Uterus (tissue), 4 donors: ENCODE results near the gene CORIN. TPM values are rescaled to one million over a fixed set of nuclear protein-coding genes. Genes with fewer than 3 reads are reported as not detected.

Experiments
- DNase-seq, 2 donors: peaks; one replicate each; pipeline ENCODE4 v3.0.0-alpha.2; 2019 to 2020
- H3K27ac ChIP-seq, 2 donors: fragments of 200-600 bp; sonication (generic); 1 replicate in 1 of 2; 2 replicates in 1 of 2; pipeline ENCODE4 v1.5.1; 2016 to 2018
- H3K27me3 ChIP-seq, 2 donors: fragments of 200-600 bp; sonication (generic); one replicate each; pipeline ENCODE4 v1.5.1; 2018 to 2019; ENCODE audit warnings: control low read depth in 1 of 2
- H3K36me3 ChIP-seq, 2 donors: fragments of 200-600 bp; sonication (generic); one replicate each; pipeline ENCODE4 v1.5.1; 2019; ENCODE audit warnings: control low read depth in 1 of 2
- H3K4me1 ChIP-seq, 2 donors: fragments of 200-600 bp; sonication (generic); one replicate each; pipeline ENCODE4 v1.5.1; 2018 to 2019; ENCODE audit warnings: control low read depth in 1 of 2
- H3K4me3 ChIP-seq, 2 donors: fragments of 200-600 bp; sonication (generic); 1 replicate in 1 of 2; 2 replicates in 1 of 2; pipeline ENCODE4 v1.5.1; 2018 to 2019; ENCODE audit warnings: mild to moderate bottlenecking in 1 of 2
- H3K9me3 ChIP-seq, 2 donors: fragments of 200-600 bp; sonication (generic); one replicate each; pipeline ENCODE4 v1.5.1; 2019; ENCODE audit warnings: control low read depth in 1 of 2
- CTCF ChIP-seq, 4 experiments: fragments of 200-600 bp in 2 of 4; fragments of 450-650 bp in 2 of 4; sonication (generic) in 2 of 4; IDR thresholded peaks; one replicate each; pipeline ENCODE4 v1.5.1; 2016 to 2019; ENCODE audit warnings: antibody characterized with exemption in 4 of 4, mild to moderate bottlenecking in 2 of 4, moderate library complexity in 1 of 4
- POLR2A ChIP-seq, 2 donors: fragments of 450-650 bp; IDR thresholded peaks; one replicate each; pipeline ENCODE4 v1.6.1; 2016; ENCODE audit warnings: antibody characterized with exemption in 2 of 2, mild to moderate bottlenecking in 1 of 2, moderate library complexity in 1 of 2
- intact Hi-C: fragments of 100-400 bp; cut with DNase I; formaldehyde crosslinking; loops from one replicate; pipeline ENCODE4 v1.15.1; 2023; ENCODE audit warnings: low total_unique reads
- total RNA-seq, 4 donors: library from RNA; depleted of rRNA in 3 of 4; stranded (reverse); fragments of >200 nt in 3 of 4; gene quantifications; one replicate each; pipeline versions ENCODE4 v1.1.0 to v1.2.4, GENCODE V29; 2014 to 2023
- donor health status: DM: yes; HTN: yes; CAD: no.

The CORIN gene
- total RNA-seq, 4 donors from 2014 or later: 4.8 to 8.5 (median 6.4) TPM

GRCh38 chr4:47790105-47790504, 47.8 kb downstream of the CORIN start:
- TF ChIP-seq CTCF (IDR thresholded peaks at IDR 0.05) (no peak), POLR2A (IDR thresholded peaks at IDR 0.05) (no peak)
- Histone ChIP-seq H3K9me3 (no peaks in the 10 kb centered on the region), H3K4me1 (no peaks in the 10 kb centered on the region), H3K36me3 (no peaks in the 10 kb centered on the region), H3K27me3 (no peaks in the 10 kb centered on the region), H3K4me3 (no peak overlapping the region), H3K27ac (no peak overlapping the region)
- DNase-seq: no peak
- intact Hi-C loops: no loop called here

GRCh38 chr4:47788126-47788525, 49.7 kb downstream of the CORIN start:
- intact Hi-C loops: no loop called here
- Histone ChIP-seq H3K4me3 (no peak overlapping the region), H3K27ac (no peak overlapping the region), H3K36me3 (no peaks in the 10 kb centered on the region), H3K4me1 (no peaks in the 10 kb centered on the region), H3K9me3 (no peaks in the 10 kb centered on the region), H3K27me3 (no peaks in the 10 kb centered on the region)
- DNase-seq: no peak
- TF ChIP-seq CTCF (IDR thresholded peaks at IDR 0.05): no peak
- no peak for TF ChIP-seq POLR2A (IDR thresholded peaks at IDR 0.05)

DNA sequence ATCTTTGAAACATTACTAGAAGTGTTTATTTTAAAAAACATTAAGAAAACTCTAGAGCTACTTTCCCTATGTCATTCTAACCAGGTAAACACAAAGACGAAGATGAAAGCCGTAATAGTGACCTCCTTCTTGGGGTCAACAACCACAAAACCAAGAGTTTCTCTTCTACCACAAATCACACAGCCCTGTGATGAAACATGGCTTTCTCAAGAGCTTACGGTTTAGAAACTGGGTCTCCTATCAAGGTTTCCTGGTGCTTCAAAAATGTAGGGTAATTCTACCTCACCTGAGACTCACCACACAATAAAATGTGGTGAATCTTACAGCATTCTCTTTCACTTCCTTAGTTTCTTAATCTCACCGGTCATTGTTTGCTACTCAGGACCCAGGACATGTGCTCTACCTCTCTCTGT, 50.9 kb downstream of the CORIN start:
- H3K4me3 ChIP-seq: no peak overlapping the region
- no peaks in the 10 kb centered on the region for H3K36me3 ChIP-seq
- TF ChIP-seq CTCF (IDR thresholded peaks at IDR 0.05): no peak
- TF ChIP-seq POLR2A (IDR thresholded peaks at IDR 0.05): no peak
- no peaks in the 10 kb centered on the region for H3K27me3 ChIP-seq
- intact Hi-C loops: no loop called here
- H3K9me3 ChIP-seq: no peaks in the 10 kb centered on the region
- no peak for DNase-seq
- no peaks in the 10 kb centered on the region for H3K4me1 ChIP-seq
- H3K27ac ChIP-seq: no peak overlapping the region

- Histone ChIP-seq H3K4me1 (no peaks in the 10 kb centered on the region), H3K27ac (no peak overlapping the region), H3K4me3 (no peak overlapping the region), H3K9me3 (no peaks in the 10 kb centered on the region), H3K27me3 (no peaks in the 10 kb centered on the region), H3K36me3 (no peaks in the 10 kb centered on the region)
- intact Hi-C loops: no loop called here
- TF ChIP-seq POLR2A (IDR thresholded peaks at IDR 0.05) (no peak), CTCF (IDR thresholded peaks at IDR 0.05) (no peak)
- no peak for DNase-seq
These were observed 52.7 kb downstream of the CORIN start for GRCh38 chr4:47785153-47785552.

DNA sequence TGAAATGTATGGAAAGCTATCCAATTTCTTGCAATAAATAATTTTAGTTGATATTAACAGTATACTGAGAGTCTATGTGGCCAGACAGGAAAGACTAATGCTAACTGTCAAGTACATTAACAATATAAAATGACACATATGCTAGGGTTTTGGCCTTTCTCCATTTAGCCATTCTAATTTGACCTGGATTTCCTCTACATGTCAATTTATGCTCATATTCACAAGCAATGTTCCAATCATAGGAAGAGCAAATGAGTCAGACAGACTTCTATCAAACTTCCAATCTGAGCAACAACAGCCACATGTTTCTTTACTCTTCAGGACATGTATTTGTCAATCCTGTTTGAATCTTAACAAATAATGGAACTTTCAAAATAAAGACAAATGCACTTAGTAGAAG, 53.6 kb downstream of the CORIN start:
- TF ChIP-seq CTCF (IDR thresholded peaks at IDR 0.05): no peak
- no peak for TF ChIP-seq POLR2A (IDR thresholded peaks at IDR 0.05)
- no peaks in the 10 kb centered on the region for H3K4me1 ChIP-seq
- H3K4me3 ChIP-seq: no peak overlapping the region
- H3K9me3 ChIP-seq: no peaks in the 10 kb centered on the region
- intact Hi-C loops: no loop called here
- H3K27me3 ChIP-seq: no peaks in the 10 kb centered on the region
- no peak overlapping the region for H3K27ac ChIP-seq
- no peak for DNase-seq
- no peaks in the 10 kb centered on the region for H3K36me3 ChIP-seq
